Body of pancreas (tissue), 4 donors: ENCODE results near the gene ZDHHC12. TPM values are rescaled to one million over a fixed set of nuclear protein-coding genes. Genes with fewer than 3 reads are reported as not detected.

Source experiments
- ATAC-seq: fragments of 150-250 bp; one replicate; pipeline ENCODE4 v1.9.1; 2016
- DNase-seq, 4 donors: peaks; one replicate each; pipeline ENCODE4 v3.0.0-alpha.2; 2019
- H3K27ac ChIP-seq, 4 donors: fragments of 200-600 bp; sonication (generic); 1 replicate in 3 of 4; 2 replicates in 1 of 4; pipeline versions ENCODE4 v1.5.1 to v1.6.1; 2016 to 2019; ENCODE audit warnings: mild to moderate bottlenecking in 1 of 4, mixed read lengths in 1 of 4, moderate library complexity in 1 of 4
- H3K27me3 ChIP-seq, 2 donors: fragments of 200-600 bp; sonication (generic); one replicate each; pipeline ENCODE4 v1.6.0; 2016; ENCODE audit warnings: mild to moderate bottlenecking in 1 of 2
- H3K36me3 ChIP-seq, 2 donors: fragments of 200-600 bp; sonication (generic); replicated peaks in 1 of 2; 2 replicates each; pipeline ENCODE4 v1.5.1; 2016; ENCODE audit warnings: low read depth in 2 of 2; ENCODE audit not compliant: insufficient read depth in 1 of 2
- H3K4me1 ChIP-seq: fragments of 200-600 bp; sonication (generic); one replicate; pipeline ENCODE4 v1.6.0; 2016
- H3K4me3 ChIP-seq, 2 donors: fragments of 200-600 bp; sonication (generic); 1 replicate in 1 of 2; 2 replicates in 1 of 2; pipeline ENCODE4 v1.5.1; 2016 to 2019
- H3K9me3 ChIP-seq, 3 donors: fragments of 200-600 bp; sonication (generic); 1 replicate in 2 of 3; 2 replicates in 1 of 3; pipeline ENCODE4 v1.5.1; 2016
- POLR2A ChIP-seq, 3 donors: fragments of 450-650 bp; IDR thresholded peaks; one replicate each; pipeline ENCODE4 v1.6.1; 2016; ENCODE audit warnings: antibody characterized with exemption in 3 of 3, mild to moderate bottlenecking in 2 of 3
- WGBS, 2 donors: methylation state at CpG; one replicate each; pipeline ENCODE4 v1.1.5; 2017; 5-methylcytosine and 5-hydroxymethylcytosine counted together
- intact Hi-C: fragments of 100-400 bp; cut with DNase I; formaldehyde crosslinking; loops from one replicate; pipeline ENCODE4 v1.15.1; 2023
- total RNA-seq, 2 donors: library from RNA; depleted of rRNA; stranded (reverse); fragments of >200 nt; gene quantifications; one replicate each; pipeline ENCODE4 v1.1.0, GENCODE V29; 2016
- TF ChIP-seq, protein P1 (sequence below), 7 experiments: fragments of 450-650 bp in 4 of 7; fragments of 200-600 bp in 3 of 7; sonication (generic) in 3 of 7; IDR thresholded peaks; one replicate each; pipeline ENCODE4 v1.5.1; 2016 to 2019; ENCODE audit warnings: antibody characterized with exemption in 7 of 7

ZDHHC12 gene
- total RNA-seq, 2 donors from 2014 or later, result 21.1 to 64.9 TPM

DNA sequence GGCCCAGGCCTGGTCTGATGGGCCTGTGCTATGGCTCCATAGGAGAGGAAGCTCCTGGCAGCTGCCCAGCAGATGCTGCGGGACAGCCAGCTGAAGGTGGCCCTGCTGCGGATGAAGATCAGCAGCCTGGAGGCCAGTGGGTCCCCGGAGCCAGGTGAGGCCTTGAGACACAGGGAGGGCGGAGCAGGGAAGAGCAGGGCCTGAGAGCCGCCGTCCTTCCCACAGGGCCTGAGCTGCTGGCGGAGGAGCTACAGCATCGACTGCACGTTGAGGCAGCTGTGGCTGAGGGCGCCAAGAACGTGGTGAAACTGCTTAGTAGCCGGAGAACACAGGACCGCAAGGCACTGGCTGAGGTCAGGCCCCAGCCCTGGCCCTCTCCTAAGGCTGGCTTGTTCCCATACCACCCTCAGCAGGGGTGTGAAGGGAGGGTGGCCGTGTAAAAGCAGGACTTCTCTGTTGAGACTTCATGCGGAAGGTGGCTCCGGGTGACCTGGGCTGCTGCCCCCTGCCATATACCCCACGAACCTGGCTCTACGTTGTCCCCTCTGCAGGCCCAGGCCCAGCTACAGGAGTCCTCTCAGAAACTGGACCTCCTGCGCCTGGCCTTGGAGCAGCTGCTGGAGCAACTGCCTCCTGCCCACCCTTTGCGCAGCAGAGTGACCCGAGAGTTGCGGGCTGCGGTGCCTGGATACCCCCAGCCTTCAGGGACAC is 17.1 kb downstream of the ZDHHC12 start:
- Histone ChIP-seq H3K4me3 (no peak overlapping the region), H3K36me3 (no peaks in the 10 kb centered on the region), H3K27me3 (no peaks in the 10 kb centered on the region), H3K27ac (no peak overlapping the region), H3K9me3 (no peaks in the 10 kb centered on the region), H3K4me1 (peaks cover 11% of the 10 kb centered on the region)
- intact Hi-C loops, result no loop called here
- TF ChIP-seq, protein P1, sequence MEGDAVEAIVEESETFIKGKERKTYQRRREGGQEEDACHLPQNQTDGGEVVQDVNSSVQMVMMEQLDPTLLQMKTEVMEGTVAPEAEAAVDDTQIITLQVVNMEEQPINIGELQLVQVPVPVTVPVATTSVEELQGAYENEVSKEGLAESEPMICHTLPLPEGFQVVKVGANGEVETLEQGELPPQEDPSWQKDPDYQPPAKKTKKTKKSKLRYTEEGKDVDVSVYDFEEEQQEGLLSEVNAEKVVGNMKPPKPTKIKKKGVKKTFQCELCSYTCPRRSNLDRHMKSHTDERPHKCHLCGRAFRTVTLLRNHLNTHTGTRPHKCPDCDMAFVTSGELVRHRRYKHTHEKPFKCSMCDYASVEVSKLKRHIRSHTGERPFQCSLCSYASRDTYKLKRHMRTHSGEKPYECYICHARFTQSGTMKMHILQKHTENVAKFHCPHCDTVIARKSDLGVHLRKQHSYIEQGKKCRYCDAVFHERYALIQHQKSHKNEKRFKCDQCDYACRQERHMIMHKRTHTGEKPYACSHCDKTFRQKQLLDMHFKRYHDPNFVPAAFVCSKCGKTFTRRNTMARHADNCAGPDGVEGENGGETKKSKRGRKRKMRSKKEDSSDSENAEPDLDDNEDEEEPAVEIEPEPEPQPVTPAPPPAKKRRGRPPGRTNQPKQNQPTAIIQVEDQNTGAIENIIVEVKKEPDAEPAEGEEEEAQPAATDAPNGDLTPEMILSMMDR (IDR thresholded peaks at IDR 0.05), result no peak
- no peak for TF ChIP-seq POLR2A (IDR thresholded peaks at IDR 0.05)
- DNase-seq (peak in 1 of 4 donors; percentile 14), ATAC-seq (no peak)
- 70 to 84% methylated on average over 6 to 23 of the region's 23 CpGs for WGBS, 2 donors

DNA sequence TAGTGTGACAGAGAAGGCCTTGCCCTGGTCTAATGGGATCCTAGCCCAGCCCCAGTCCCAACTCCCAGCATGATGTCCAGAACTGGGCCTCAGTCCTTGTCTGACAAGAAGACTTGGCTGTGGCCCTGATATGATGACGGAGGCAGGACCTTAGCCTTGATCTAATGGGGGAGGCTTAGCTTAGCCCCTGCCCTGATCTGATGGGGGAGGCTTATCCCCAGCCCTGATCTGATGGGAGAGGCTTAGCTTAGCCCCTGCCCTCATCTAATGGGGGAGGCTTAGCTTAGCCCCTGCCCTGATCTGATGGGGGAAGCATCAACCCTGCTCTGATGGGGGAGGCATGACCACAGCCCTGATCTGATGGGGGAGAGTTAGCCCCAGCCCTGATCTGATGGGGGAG is 17.9 kb downstream of the ZDHHC12 start:
- TF ChIP-seq, protein P1 (IDR thresholded peaks at IDR 0.05), result no peak
- TF ChIP-seq POLR2A (IDR thresholded peaks at IDR 0.05), result no peak
- H3K4me1 ChIP-seq, result peaks cover 18% of the 10 kb centered on the region
- ATAC-seq (no peak), DNase-seq (peak in 1 of 4 donors; percentile 11)
- intact Hi-C loops, result no loop called here
- no peak overlapping the region for H3K27ac ChIP-seq
- H3K27me3 ChIP-seq, result no peaks in the 10 kb centered on the region
- 88% methylated on average over 1 of the region's 1 CpG; no CpG with 5 or more reads in 1 of the 2 donors for WGBS, 2 donors
- no peaks in the 10 kb centered on the region for H3K9me3 ChIP-seq
- no peaks in the 10 kb centered on the region for H3K36me3 ChIP-seq
- H3K4me3 ChIP-seq, result no peak overlapping the region

DNA sequence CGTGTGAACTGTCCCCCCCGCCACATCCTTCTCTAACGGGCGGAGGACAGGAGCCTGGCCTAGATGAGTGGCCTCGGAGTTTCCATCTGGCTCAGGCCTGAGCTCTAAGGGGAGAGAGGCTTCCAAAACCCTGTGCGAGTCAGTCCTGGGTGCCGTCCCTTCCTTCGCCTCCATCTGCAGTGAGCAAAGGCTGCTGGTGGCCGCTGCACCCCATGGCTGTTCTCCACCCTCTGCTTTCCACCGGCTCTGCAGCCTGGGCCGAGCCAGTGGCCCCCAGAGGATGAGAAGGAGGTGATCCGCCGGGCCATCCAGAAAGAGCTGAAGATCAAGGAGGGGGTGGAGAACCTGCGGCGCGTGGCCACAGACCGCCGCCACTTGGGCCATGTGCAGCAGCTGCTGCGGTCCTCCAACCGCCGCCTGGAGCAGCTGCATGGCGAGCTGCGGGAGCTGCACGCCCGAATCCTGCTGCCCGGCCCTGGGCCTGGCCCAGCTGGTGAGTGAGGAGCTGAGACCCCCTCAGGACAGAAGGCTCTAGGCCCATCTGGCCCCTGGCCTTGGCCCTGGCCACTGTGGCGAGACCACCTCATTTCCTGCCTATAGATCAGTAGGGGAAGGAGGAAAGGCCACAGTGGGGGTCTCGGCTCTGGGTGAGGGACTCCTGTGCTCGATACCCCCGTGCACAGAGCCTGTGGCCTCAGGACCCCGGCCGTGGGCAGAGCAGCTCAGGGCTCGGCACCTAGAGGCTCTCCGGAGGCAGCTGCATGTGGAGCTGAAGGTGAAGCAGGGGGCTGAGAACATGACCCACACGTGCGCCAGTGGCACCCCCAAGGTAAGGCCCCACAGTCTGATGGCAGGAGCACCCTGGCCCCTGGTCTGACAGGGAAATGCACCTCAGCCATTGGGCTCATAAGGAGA is 18.6 kb downstream of the ZDHHC12 start:
- ATAC-seq, result no peak
- H3K27ac ChIP-seq, result no peak overlapping the region

DNA sequence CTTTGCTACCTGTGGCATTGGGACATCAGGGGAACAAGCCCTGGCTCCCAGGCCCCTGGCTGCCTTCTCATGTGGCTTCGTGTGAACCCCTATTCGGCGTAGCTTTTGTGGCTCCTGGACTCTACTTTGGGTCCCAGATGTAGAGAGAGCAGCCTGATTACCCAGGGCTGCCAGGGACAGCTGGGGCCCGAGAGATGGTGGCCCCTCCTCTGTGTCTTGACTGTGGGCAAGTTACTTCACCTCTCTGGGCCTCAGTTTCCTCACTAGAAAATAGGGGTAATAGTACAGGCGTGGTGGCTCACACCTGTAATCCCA is 19.6 kb downstream of the ZDHHC12 start:
- 92 to 98% methylated on average over 5 of the region's 5 CpGs for WGBS, 2 donors
- Histone ChIP-seq H3K4me1 (peaks cover 21% of the 10 kb centered on the region), H3K9me3 (no peaks in the 10 kb centered on the region), H3K36me3 (no peaks in the 10 kb centered on the region), H3K4me3 (no peak overlapping the region), H3K27me3 (no peaks in the 10 kb centered on the region), H3K27ac (peak overlapping the region in 3 of 4 donors; percentile 15 to 84 (median 72))
- TF ChIP-seq POLR2A (IDR thresholded peaks at IDR 0.05), result no peak
- TF ChIP-seq, protein P1 (IDR thresholded peaks at IDR 0.05), result no peak
- intact Hi-C loops, result no loop called here
- no peak for ATAC-seq
- no peak for DNase-seq

More for the DNA sequence above, 18.6 kb downstream of the ZDHHC12 start:
- Histone ChIP-seq H3K27me3 (no peaks in the 10 kb centered on the region), H3K4me1 (peaks cover 21% of the 10 kb centered on the region), H3K9me3 (no peaks in the 10 kb centered on the region), H3K4me3 (no peak overlapping the region), H3K36me3 (no peaks in the 10 kb centered on the region)
- intact Hi-C loops, result no loop called here
- DNase-seq, result peak in 1 of 4 donors; percentile 8
- TF ChIP-seq POLR2A (IDR thresholded peaks at IDR 0.05), result no peak
- TF ChIP-seq, protein P1 (IDR thresholded peaks at IDR 0.05), result no peak
- WGBS, 2 donors, result 85 to 90% methylated on average over 5 to 35 of the region's 36 CpGs
